Smooth muscle cell of the brain vasculature (primary cell): ENCODE results near the gene LRP6.

Source experiments
- DNase-seq: peaks from one replicate; pipeline ENCODE4 v3.0.0-alpha.2; 2012; ENCODE audit warnings: low read depth, low spot score

LRP6 gene

GRCh38 chr12:12072064-12072760 is 194.6 kb downstream of the LRP6 start:
- no peak for DNase-seq

DNA sequence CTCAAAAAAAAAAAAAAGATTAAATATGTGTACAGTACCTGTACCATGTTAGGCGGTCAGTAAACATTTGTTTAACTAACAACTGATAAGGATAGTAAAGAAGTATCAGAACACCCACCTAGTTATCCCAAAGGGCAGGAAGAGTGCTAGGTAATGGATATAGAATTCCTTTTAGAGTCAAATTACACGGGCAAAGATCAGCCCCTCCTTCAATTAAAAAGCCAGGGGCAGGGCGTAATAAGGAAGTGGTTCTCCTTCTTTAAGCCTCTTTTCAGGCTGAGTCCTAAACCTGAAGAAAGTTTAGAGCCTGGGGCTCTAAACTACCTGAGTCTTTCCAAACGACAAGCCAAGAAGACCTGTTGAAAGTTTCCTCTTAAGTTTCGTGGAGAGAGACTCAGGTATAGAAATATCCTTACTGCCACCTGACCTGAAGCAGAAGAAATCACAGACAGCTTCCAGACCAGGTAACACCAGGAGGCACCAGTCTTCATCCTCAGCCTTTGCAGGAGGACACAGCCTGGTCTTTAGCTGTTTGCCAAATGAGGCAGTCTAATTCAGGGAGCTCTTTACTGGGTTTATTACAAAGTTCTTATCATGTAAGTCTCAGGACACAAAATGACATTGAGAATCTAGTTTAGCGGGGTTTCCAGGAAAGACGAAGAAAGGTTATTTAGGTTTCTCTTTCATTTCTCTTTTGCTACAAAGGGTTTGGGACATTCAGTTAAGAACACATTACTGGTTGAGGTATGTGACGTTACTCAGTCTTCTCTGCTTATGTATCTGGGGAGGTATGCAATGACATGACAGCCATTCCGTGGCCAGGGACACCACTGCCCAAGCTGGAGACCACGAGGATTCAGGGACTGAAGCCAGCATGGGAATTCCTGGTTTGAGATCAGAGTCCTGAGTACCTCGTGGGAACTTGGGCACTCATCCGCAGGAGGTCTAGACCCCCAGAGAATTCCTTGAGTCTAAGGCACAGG is 195.9 kb downstream of the LRP6 start, which contains the start of gene BCL2L14:
Gene BCL2L14 (plus strand): TSS at position 266 of the 983 bp plus-strand sequence. CDS start 8,367 bp downstream, outside the sequence.
- DNase-seq = no peak

DNA sequence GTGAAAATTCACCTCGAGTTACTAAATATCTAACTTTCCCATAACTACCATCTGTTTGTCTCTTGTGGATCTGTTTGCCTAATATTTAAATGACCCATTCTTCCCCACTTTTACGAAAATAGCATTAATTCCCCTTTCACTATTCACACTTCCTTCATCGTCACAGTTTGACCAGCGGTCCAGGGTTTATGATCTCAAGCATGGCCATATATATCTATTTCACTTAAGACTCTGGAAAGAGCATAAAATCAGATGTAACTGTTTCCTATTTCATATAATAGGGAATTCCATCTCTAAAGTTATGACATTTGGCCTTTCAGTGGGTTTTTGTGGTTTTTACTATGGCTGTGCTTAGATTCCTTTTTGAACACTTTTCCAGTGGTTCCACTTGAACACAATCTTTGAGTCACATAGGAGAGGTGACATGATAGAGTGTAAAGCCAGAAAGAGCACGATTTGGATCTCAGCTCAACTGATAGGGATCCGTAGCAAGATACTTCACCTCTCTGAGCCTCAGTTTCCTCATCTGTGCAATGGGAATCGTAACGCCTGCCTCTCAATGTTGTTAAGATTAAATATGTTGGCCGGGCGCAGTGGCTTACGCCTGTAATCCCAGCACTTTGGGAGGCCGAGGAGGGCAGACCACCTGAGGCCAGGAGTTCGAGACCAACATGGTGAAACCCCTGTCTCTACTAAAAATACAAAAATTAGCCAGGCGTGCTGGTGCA is 196.9 kb downstream of the LRP6 start:
- DNase-seq = no peak

GRCh38 chr12:12068751-12069150 is 198.1 kb downstream of the LRP6 start:
- DNase-seq = no peak
